Activated naive CD8-positive, alpha-beta T cell treated with anti-CD3 and anti-CD28 coated beads, Interleukin-2, amount 50 U/mL, for 24 hours (primary cell): Measurements from ENCODE around the gene RPS18.
"Not testable (repeated sequence)": the region's sequence is repeated elsewhere in the genome, so short reads cannot be mapped to it uniquely, and the experiment has no call there.

ENCODE experiments used
- ATAC-seq: fragments of 150-1000 bp; cut with Tn5 transposase; one replicate; pipeline ENCODE4 v1.10.0; 2021
- DNase-seq: peaks from one replicate; pipeline ENCODE4 v3.0.0; 2021
- H3K27ac Mint-ChIP-seq: one replicate; pipeline ENCODE4 v1.8.0; 2021; ENCODE audit warnings: mild to moderate bottlenecking, mixed read lengths
- H3K27me3 Mint-ChIP-seq: one replicate; pipeline ENCODE4 v1.8.0; 2021; ENCODE audit warnings: mixed read lengths
- H3K36me3 Mint-ChIP-seq: one replicate; pipeline ENCODE4 v1.8.0; 2021; ENCODE audit warnings: low read depth, mixed read lengths
- H3K4me1 Mint-ChIP-seq: one replicate; pipeline ENCODE4 v1.8.0; 2021; ENCODE audit warnings: mixed read lengths
- H3K4me3 Mint-ChIP-seq: one replicate; pipeline ENCODE4 v1.8.0; 2021; ENCODE audit warnings: mild to moderate bottlenecking, moderate library complexity, mixed read lengths
- H3K9me3 Mint-ChIP-seq: one replicate; pipeline ENCODE4 v1.8.0; 2021; ENCODE audit warnings: mixed read lengths

RPS18 gene

DNA sequence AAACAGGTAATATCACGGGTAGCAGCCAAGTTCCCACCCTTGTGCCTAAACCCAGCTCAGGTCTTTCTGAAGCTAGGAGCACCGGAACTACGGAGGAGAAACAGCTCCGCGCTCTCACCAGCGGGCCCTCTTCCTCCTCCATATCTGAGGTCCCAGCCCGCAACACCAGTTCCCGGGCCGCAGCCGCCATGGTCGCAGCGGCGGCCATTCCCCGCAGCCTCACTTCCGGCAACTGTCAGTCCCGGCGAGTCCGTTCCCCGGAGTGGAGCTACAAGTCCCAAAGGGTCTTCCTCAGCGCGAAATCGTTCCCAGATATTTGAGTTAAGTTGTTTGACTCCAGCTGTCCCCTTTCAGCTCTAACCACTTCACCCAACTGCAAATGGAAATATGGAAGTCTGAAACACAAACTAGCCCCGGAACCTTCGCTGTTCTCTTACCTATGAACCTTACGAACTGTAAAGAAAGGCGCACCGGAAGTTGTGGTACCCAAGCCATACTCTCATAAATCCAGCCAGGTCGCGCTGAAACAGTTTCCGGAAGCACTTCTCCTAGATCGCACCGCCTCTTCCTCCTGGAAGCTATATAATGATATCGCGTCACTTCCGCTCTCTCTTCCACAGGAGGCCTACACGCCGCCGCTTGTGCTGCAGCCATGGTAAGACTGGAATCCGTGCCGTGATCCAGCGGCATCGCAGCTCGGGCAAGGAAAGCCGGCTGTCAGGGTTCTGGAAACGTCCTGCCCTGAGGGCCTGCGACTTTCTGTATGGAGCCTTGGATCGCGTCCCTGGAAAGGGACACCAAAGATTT, at the start of gene RPS18, which contains the start of gene VPS52:
RPS18 (plus strand) TSS at position 608 of the 807 bp plus-strand sequence; CDS start at position 653, 45 bp downstream.
VPS52 (minus strand) TSS at position 409 of the 807 bp plus-strand sequence; CDS start at position 208, 201 bp downstream.
- Mint-ChIP-seq H3K27ac (peak within 1 kb of the TSS; percentile 100), H3K9me3 (no peaks in the 10 kb centered on the region), H3K4me1 (peaks cover 60% of the 10 kb centered on the region), H3K27me3 (no peaks in the 10 kb centered on the region), H3K4me3 (peak within 1 kb of the TSS; percentile 99), H3K36me3 (peaks cover 68% of the 10 kb centered on the region)
- ATAC-seq (peak; percentile 83), DNase-seq (peak; percentile 88)

DNA sequence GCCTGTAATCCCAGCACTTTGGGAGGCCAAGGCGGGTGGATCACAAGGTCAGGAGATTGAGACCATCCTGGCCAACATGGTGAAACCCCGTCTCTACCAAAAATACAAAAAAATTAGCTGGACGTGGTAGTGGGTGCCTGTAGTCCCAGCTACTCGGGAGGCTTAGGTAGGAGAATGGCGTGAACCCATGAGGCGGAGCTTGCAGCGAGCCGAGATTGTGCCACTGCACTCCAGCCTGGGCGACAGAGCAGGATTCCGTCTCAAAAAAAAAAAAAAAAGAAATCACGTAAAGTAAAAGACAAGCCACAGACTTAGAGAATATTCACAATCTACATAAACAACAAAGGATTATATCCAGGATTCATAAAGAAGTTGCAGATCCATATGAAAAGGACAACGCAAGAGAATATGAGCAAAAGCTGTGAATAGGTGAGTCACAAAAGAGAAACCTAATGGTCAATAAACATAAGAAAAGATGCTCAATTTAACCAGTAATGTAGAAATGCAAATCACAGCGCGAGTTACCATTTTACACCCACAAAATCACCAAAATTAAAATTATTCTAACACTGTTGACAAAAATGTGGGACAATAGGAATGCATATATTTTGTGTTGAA, 45.3 kb upstream of the RPS18 start:
- not testable (repeated sequence) for H3K4me1 Mint-ChIP-seq, DNase-seq, H3K36me3 Mint-ChIP-seq, H3K4me3 Mint-ChIP-seq, ATAC-seq, H3K27ac Mint-ChIP-seq, H3K9me3 Mint-ChIP-seq
- H3K27me3 Mint-ChIP-seq: peaks cover 26% of the 10 kb centered on the region

DNA sequence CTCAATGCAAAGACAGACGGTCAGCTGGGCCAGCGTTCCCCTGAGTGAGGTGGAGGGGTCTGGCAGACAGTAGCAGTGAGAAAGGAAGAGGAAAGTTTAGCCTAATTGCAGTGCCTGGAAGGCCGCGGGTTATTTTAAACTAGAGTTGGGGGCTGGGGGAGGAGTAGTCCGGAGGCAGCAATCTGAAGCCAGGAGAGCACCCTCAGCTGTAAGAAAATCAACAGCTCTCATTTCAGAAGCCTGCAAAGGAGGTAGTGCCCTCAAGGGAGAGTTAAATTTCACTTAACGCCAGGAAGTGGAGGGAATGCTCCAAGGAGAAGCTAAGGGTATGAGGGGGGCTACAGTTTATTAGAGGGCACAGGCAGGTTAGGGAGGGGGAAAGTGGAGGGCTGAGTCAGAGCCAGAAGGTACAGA, 36.6 kb upstream of the RPS18 start:
- ATAC-seq: no peak
- no peaks in the 10 kb centered on the region for H3K9me3 Mint-ChIP-seq
- H3K27ac Mint-ChIP-seq: no peak overlapping the region
- no peaks in the 10 kb centered on the region for H3K4me1 Mint-ChIP-seq
- H3K27me3 Mint-ChIP-seq: peaks cover 15% of the 10 kb centered on the region
- H3K4me3 Mint-ChIP-seq: no peak overlapping the region
- H3K36me3 Mint-ChIP-seq: no peaks in the 10 kb centered on the region
- DNase-seq: no peak

DNA sequence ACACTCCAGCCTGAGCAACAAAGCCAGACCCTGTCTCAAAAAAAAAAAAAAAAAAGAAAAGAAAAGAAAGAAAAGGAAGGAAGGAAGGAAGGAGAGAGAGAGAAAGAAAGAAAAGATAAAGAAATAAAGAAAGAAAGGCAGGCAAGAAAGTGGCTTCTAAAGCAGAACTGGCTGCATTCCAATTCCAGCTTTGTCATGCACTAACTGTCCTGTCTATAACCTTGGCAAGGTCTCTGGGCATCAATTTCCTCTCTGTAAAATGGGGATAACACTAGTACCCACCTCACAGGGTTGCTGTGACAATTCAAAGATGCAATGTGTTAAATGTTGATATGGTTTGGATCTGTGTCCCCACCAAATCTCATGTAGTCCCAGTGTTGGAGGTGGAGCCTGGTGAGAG, 35.5 kb upstream of the RPS18 start:
- Mint-ChIP-seq H3K4me1 (peaks cover 5% of the 10 kb centered on the region), H3K27me3 (peaks cover 15% of the 10 kb centered on the region), H3K27ac (no peak overlapping the region), H3K4me3 (no peak overlapping the region), H3K36me3 (no peaks in the 10 kb centered on the region), H3K9me3 (no peaks in the 10 kb centered on the region)
- ATAC-seq: no peak
- no peak for DNase-seq

DNA sequence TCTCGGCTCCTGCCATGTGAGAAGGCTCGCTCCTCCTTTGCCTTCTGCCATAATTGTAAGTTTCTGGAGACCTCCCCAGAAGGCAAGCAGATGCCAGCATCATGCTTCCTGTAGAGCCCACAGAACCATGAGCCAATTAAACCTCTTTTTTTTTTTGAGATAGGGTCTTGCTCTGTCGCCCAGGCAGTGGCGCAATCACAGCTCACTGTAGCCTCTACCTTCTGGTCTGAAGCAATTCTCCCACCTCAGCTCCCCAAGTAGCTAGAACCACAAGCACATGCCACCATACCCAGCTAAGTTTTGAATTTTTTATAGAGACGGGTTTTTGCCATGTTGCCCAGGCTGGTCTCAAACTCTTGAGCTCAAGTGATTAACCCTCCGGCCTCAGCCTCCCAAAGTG, 35.0 kb upstream of the RPS18 start:
- peaks cover 12% of the 10 kb centered on the region for H3K27me3 Mint-ChIP-seq

DNA sequence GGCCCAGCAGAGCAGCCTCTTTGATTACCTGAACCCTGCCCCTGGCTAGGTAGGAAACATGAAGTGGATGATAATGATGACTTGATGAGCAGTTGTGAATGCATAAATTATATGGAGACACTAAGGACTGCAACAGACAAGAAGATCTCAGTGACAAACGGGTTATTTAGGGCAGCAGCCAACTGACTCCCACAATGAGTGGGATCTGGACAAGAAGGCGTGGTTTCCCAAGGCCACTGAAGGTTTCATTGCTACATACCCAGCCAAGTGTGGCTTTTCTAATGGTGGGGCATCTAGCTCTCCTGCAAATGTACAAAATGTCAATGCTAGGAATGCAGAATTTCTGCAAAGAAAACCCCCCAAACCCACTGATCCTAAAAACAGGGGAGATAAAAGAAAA, 34.1 kb upstream of the RPS18 start:
- Mint-ChIP-seq H3K4me1 (peaks cover 16% of the 10 kb centered on the region), H3K36me3 (no peaks in the 10 kb centered on the region), H3K27ac (no peak overlapping the region), H3K4me3 (no peak overlapping the region), H3K9me3 (no peaks in the 10 kb centered on the region), H3K27me3 (peaks cover 15% of the 10 kb centered on the region)
- no peak for ATAC-seq
- DNase-seq: no peak

More for the DNA sequence above, 35.0 kb upstream of the RPS18 start:
- H3K27ac Mint-ChIP-seq: no peak overlapping the region
- ATAC-seq: no peak
- H3K4me3 Mint-ChIP-seq: no peak overlapping the region
- DNase-seq: no peak
- no peaks in the 10 kb centered on the region for H3K9me3 Mint-ChIP-seq
- no peaks in the 10 kb centered on the region for H3K36me3 Mint-ChIP-seq
- peaks cover 10% of the 10 kb centered on the region for H3K4me1 Mint-ChIP-seq

DNA sequence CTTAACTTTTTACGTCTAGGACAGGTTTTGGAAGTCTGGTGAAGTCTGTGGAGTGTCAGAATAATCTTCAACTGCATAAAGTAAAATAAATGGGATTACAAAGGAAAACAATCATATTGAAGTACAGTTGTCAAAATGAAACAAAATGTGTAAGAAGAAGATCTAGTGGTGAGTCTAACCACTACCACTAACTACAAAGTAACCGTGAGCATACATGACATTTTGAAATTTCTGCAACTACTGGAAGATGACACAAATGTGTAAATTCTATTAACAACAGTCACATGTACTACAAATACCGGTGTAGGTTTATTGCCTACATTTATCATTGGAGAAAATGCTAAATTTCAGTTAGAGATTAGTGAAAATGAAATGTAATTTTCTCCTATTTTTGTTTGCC, 29.9 kb upstream of the RPS18 start:
- no peaks in the 10 kb centered on the region for H3K36me3 Mint-ChIP-seq
- H3K4me3 Mint-ChIP-seq: peak overlapping the region; percentile 23
- H3K27me3 Mint-ChIP-seq: peaks cover 10% of the 10 kb centered on the region
- no peak for DNase-seq
- peaks cover 16% of the 10 kb centered on the region for H3K4me1 Mint-ChIP-seq
- H3K27ac Mint-ChIP-seq: no peak overlapping the region
- peak; percentile 88 for ATAC-seq
- H3K9me3 Mint-ChIP-seq: no peaks in the 10 kb centered on the region

DNA sequence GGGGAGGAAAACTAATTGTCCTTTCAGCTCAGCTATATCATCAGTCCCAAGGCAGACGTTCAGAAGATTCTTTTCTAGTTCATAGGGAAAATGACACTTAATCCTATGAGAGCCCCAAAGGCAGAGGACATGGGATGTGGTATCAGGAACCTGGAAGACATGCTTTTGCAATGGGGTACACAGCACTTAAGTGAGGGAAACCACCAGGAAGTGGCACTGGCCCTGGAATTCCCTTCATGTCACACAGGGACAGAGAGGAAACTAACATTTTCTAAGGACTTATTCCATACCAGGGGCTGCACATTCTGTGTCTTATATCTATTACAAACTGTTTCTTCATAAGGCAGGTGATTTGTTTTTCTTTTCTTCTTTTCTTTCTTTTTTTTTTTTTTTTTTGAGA, 28.4 kb upstream of the RPS18 start:
- DNase-seq (no peak), ATAC-seq (no peak)
- peaks cover 10% of the 10 kb centered on the region for H3K27me3 Mint-ChIP-seq
- peaks cover 22% of the 10 kb centered on the region for H3K4me1 Mint-ChIP-seq
- no peaks in the 10 kb centered on the region for H3K36me3 Mint-ChIP-seq
- no peak overlapping the region for H3K27ac Mint-ChIP-seq
- H3K4me3 Mint-ChIP-seq: no peak overlapping the region
- no peaks in the 10 kb centered on the region for H3K9me3 Mint-ChIP-seq

DNA sequence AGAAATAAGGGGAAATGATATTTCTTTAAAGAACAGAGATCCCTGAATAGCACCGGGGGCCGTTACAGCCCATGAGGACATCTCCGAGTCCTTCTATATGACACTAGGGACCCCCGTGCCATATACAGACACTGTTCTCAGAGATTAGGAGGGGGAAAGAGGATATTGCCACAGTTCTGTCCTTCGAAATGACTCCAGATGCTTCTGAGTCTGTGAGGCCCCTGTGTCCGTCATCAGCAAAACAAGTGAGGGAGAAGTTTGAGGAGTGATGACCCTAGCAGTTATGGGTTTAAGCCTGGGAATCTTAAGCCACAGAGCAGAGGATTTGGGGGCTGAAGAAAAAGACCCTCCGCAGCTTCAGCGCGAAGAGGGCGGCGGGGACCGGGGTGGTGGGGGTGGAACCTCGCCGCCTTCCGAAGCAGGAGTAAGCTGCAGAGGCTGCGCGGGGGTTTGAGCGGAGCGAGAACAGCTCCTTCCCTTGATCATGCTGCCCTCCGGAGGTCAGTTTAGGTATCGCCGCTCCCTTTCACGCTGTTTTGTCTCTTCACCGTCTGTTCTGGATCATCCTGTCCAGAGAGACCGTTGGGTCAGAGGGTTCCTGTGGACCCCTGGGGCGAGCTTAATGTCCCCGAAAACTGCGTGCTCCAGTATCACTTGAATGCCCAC, 23.8 kb upstream of the RPS18 start:
- Mint-ChIP-seq H3K27ac (peak overlapping the region; percentile 94), H3K27me3 (peaks cover 5% of the 10 kb centered on the region), H3K36me3 (peaks cover 24% of the 10 kb centered on the region), H3K4me1 (peaks cover 44% of the 10 kb centered on the region), H3K9me3 (no peaks in the 10 kb centered on the region), H3K4me3 (peak overlapping the region; percentile 90)
- ATAC-seq (peak; percentile 41), DNase-seq (peak; percentile 95)

DNA sequence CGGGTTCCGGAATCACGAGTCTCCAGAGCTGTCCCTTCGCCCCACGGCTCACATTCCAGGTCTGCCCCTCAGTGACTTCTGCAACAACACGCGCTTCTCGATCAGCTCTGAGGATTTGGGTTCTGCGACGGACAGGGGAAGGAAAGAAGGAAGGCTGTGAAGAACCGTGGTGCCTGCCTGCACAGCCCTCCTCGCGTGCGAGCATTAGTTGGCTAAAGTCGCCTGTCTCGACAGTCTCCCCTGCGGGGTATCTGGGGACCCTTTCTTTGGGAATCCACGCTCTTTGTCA, 23.3 kb upstream of the RPS18 start:
- H3K27ac Mint-ChIP-seq: peak overlapping the region; percentile 94
- H3K9me3 Mint-ChIP-seq: no peaks in the 10 kb centered on the region
- peaks cover 24% of the 10 kb centered on the region for H3K36me3 Mint-ChIP-seq
- H3K27me3 Mint-ChIP-seq: peaks cover 5% of the 10 kb centered on the region
- no peak for DNase-seq
- peak overlapping the region; percentile 90 for H3K4me3 Mint-ChIP-seq
- peak; percentile 10 for ATAC-seq
- H3K4me1 Mint-ChIP-seq: peaks cover 44% of the 10 kb centered on the region

DNA sequence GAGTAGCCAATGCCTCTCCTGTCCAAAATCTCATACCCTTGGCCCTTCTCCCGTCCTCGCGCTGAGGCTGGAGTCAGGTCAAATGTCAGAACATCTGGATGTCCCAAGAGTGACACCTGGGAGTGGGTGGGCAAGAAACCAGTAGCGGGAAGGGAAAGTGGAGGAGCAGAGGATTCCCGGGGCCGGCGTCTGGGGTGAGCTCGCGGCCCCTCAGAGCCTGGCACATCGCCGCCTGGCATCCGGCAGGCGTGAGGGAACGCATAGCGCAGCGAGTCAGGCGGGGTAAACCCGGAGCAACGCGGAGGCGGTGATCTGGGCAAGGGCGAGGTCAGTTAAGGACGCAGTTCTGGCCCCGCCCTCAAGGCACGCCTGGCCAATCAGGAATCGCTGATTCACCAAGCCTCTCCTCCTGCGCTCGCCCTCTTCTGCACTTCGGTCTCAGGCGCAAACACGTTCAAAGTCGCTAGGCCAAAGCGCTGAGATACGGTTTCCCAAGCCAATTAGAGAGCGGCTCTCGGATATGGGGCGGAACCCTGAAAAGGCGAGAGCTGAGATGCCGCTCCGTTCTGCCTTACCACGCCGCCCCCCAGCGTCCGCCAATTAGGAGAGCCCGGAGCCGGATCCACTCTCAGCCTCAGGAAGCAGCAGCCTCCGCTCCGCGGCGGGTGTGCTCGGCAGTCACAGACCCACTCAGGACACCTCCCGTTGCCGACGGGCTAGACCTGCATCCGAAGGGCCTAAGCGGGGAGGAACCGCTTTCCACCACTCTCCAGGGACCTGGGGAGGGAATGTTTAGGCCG, 22.7 kb upstream of the RPS18 start:
- H3K4me3 Mint-ChIP-seq: peak overlapping the region; percentile 90
- peak overlapping the region; percentile 94 for H3K27ac Mint-ChIP-seq
- H3K9me3 Mint-ChIP-seq: no peaks in the 10 kb centered on the region
- peaks cover 4% of the 10 kb centered on the region for H3K27me3 Mint-ChIP-seq
- peaks cover 24% of the 10 kb centered on the region for H3K36me3 Mint-ChIP-seq
- H3K4me1 Mint-ChIP-seq: peaks cover 44% of the 10 kb centered on the region
- DNase-seq (peak; percentile 96), ATAC-seq (peak; percentile 94)

DNA sequence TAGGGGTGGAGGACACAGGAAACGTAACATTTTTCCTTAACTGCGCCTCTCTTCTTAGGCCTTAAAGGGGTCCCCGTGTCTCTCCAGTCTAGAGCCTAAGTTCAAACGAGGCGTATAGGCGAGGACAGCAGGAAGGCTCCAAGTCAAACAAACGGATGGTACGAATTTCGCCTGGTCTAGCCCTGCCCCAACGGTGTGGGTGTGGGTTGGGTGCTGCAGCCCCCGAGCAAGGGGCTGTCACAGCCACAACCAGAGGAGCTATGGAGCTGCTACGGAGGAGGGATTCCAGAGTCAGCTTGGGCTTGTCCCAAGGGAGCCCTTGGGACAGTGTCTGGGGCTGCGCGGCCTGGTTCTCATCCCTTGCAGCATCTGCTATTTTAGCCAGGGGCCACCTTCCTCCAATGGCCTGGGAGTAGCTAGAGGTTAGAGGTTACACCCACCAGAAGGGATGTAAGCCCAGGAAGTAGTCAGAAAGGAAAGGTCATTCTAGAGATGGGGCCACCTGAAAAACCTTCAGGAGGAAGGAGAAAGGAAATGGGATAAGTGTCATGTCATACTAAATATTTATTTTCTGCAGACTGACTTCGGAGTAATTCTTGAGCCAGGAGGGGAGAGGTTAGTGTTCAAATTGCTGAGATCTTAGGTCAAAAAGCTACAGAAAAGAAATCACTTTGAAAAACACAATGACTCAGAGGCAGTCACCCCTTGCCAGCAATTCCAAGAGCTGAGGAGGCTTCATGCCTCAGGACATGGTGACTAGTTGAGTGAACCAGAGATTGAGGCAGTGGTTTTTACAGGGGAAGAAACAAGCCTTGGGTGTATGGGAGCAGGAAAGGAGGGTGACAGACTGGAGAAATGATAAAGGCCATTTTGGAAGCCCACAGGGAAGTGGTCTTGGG, 21.9 kb upstream of the RPS18 start:
- DNase-seq: peak; percentile 19
- H3K4me3 Mint-ChIP-seq: peak overlapping the region; percentile 90
- H3K4me1 Mint-ChIP-seq: peaks cover 44% of the 10 kb centered on the region
- ATAC-seq: no peak
- H3K36me3 Mint-ChIP-seq: peaks cover 24% of the 10 kb centered on the region
- H3K9me3 Mint-ChIP-seq: no peaks in the 10 kb centered on the region
- H3K27ac Mint-ChIP-seq: peak overlapping the region; percentile 94
- H3K27me3 Mint-ChIP-seq: peaks cover 4% of the 10 kb centered on the region

DNA sequence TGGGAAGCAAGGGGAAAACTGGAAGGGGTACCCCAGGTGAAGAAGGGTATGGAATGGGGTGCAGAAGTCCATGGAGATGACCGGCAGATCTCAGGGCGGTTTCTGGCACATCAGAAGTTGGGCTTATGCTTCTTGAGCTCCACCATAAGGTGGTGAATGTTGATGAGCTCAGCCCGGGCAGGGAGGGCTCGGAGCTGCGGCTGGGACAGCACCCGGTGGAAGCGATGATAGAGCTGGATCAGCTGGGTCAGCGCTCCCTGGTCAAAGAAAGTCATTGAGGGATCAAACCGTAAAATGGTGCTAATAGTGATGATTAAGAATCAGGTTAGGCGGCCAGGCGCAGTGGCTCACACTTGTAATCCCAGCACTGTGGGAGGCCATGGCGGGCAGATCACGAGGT, 21.1 kb upstream of the RPS18 start:
- Mint-ChIP-seq H3K9me3 (no peaks in the 10 kb centered on the region), H3K27ac (peak overlapping the region; percentile 94), H3K27me3 (peaks cover 4% of the 10 kb centered on the region), H3K4me3 (peak overlapping the region; percentile 90), H3K36me3 (peaks cover 24% of the 10 kb centered on the region), H3K4me1 (peaks cover 44% of the 10 kb centered on the region)
- DNase-seq (no peak), ATAC-seq (no peak)
